ENCODE results near the gene GAA. TPM values are rescaled to one million over a fixed set of nuclear protein-coding genes. Genes with fewer than 3 reads are reported as not detected.

The GAA gene
- total and polyA plus RNA-seq, 10 of the 15 experiments (the other 5 are each of a cell fraction or from before 2014, with no cell fraction given): 0.18 to 10.5 (median 4.1) TPM

- TF ChIP-seq RELB (IDR thresholded peaks at IDR 0.05; ENCODE audit: low read depth) (no peak), ZNF217 (IDR thresholded peaks at IDR 0.05) (no peak), GATAD2B (conservative IDR thresholded peaks at IDR 0.05; ENCODE audit: low read depth) (no peak), SIN3A (IDR thresholded peaks at IDR 0.05; ENCODE audit: low read depth, low read length) (no peak)
Observed at GRCh38 chr17:80099291-80100034, 1.9 kb upstream of the GAA start (continued).

GRCh38 chr17:80100035-80100323 lies 1.4 kb upstream of the GAA start:
- ChIA-PET RAD21 (ENCODE audit: unreplicated experiment) (no interaction called here), SMC1A (ENCODE audit: uncharacterized antibody, unreplicated experiment) (interaction anchor here (0.7 kb wide), 1 partner anchor 28 kb away, joined by 4 read pairs; no protein-coding TSS in a partner anchor), CTCF (interaction anchor here (0.6 to 1.3 kb wide), 3 partner anchors 17 to 262 kb away, joined by 3 read pairs; no protein-coding TSS in a partner anchor), POLR2A (interaction anchor here (0.5 kb wide), 1 partner anchor 48 kb away, joined by 5 read pairs; no protein-coding TSS in a partner anchor)
- in situ Hi-C loops (cut with MboI): no loop called here
- Histone ChIP-seq H3K36me3 (ENCODE audit: control insufficient read depth in 2 of 2, insufficient read depth in 2 of 2, low read length in 1 of 2) (no peaks in the 10 kb centered on the region), H3K27me3 (replicated peaks in 1 of 2; ENCODE audit: control insufficient read depth in 2 of 2, insufficient read depth in 2 of 2, low read length in 1 of 2) (no peaks in the 10 kb centered on the region), H3K4me3 (0 out of 2 replicates have a peak overlapping the region, but pooled peaks have one; percentile 70), H3K9me3 (replicated peaks; ENCODE audit: control insufficient read depth, insufficient read depth, low read length) (no peaks in the 10 kb centered on the region), H3K4me2 (ENCODE audit: control insufficient read depth, insufficient read depth) (peak overlapping the region; percentile 75), H3K27ac (ENCODE audit: control insufficient read depth, insufficient read depth) (no peak overlapping the region), H3K4me1 (ENCODE audit: control insufficient read depth, insufficient read depth, low read length) (peaks cover 16% of the 10 kb centered on the region), H3K79me2 (ENCODE audit: control insufficient read depth, insufficient read depth, low read length) (no peaks in the 10 kb centered on the region; the same call in 1 of the 2 replicates), H3K9ac (ENCODE audit: control insufficient read depth, insufficient read depth, low read length) (no peak overlapping the region), H2AFZ (ENCODE audit: control insufficient read depth, low read depth, low read length) (peak overlapping the region; percentile 28; the same call in 1 of the 2 replicates), H4K20me1 (ENCODE audit: control insufficient read depth, insufficient read depth) (no peaks in the 10 kb centered on the region)
- TF ChIP-seq, protein P1, sequence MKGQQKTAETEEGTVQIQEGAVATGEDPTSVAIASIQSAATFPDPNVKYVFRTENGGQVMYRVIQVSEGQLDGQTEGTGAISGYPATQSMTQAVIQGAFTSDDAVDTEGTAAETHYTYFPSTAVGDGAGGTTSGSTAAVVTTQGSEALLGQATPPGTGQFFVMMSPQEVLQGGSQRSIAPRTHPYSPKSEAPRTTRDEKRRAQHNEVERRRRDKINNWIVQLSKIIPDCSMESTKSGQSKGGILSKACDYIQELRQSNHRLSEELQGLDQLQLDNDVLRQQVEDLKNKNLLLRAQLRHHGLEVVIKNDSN (IDR thresholded peaks at IDR 0.05; ENCODE audit: borderline replicate concordance, extremely low read length, insufficient read depth, low read depth, low read length): no peak
- TF ChIP-seq, protein P2, sequence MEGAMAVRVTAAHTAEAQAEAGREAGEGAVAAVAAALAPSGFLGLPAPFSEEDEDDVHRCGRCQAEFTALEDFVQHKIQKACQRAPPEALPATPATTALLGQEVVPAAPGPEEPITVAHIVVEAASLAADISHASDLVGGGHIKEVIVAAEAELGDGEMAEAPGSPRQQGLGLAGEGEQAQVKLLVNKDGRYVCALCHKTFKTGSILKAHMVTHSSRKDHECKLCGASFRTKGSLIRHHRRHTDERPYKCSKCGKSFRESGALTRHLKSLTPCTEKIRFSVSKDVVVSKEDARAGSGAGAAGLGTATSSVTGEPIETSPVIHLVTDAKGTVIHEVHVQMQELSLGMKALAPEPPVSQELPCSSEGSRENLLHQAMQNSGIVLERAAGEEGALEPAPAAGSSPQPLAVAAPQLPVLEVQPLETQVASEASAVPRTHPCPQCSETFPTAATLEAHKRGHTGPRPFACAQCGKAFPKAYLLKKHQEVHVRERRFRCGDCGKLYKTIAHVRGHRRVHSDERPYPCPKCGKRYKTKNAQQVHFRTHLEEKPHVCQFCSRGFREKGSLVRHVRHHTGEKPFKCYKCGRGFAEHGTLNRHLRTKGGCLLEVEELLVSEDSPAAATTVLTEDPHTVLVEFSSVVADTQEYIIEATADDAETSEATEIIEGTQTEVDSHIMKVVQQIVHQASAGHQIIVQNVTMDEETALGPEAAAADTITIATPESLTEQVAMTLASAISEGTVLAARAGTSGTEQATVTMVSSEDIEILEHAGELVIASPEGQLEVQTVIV (IDR thresholded peaks at IDR 0.05; ENCODE audit: borderline replicate concordance, partially characterized antibody): no peak
- TF ChIP-seq SRF (IDR thresholded peaks at IDR 0.05; ENCODE audit: low read depth in 2 of 2, low read length in 2 of 2) (no peak), CBX3 (IDR thresholded peaks at IDR 0.05; ENCODE audit: borderline replicate concordance, low read depth) (no peak), BHLHE40 (IDR thresholded peaks at IDR 0.05; ENCODE audit: borderline replicate concordance in 1 of 2, low read depth in 2 of 2, low read length in 1 of 2) (peak in 1 of 2 experiments; percentile 60; a peak in 2 of 4 replicates), WRNIP1 (IDR thresholded peaks at IDR 0.05; ENCODE audit: borderline replicate concordance, low read depth, low read length) (no peak), CHD4 (IDR thresholded peaks at IDR 0.05) (no peak)
- TF ChIP-seq, protein P3, sequence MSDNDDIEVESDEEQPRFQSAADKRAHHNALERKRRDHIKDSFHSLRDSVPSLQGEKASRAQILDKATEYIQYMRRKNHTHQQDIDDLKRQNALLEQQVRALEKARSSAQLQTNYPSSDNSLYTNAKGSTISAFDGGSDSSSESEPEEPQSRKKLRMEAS (IDR thresholded peaks at IDR 0.05; ENCODE audit: low read depth, low read length): no peak
- BruUV-seq (replicated peaks): no TSS peak
- intact Hi-C loops (cut with micrococcal nuclease; ENCODE audit: unreplicated experiment): no loop called here
- DNase-seq (ENCODE audit: low read depth, low spot score) (no peak), FAIRE-seq (no peak), ATAC-seq (no peak)
- WGBS (ENCODE audit: insufficient coverage, insufficient replicate concordance, low lambda C conversion rate, missing lambda C conversion rate): 0% methylated on average over 4 of the region's 4 CpGs

Measured in GM12878 (cell line).